IPS-18a (cell line): ENCODE results near the gene RNASE8.
"Not testable (repeated sequence)": the region's sequence is repeated elsewhere in the genome, so short reads cannot be mapped to it uniquely, and the experiment has no call there.

Experiments used
- H3K27ac ChIP-seq: one replicate; pipeline ENCODE4 v1.5.1; 2013; ENCODE audit warnings: low read length
- H3K27me3 ChIP-seq: one replicate; pipeline ENCODE4 v1.6.1; 2013; ENCODE audit warnings: mild to moderate bottlenecking, low read length; ENCODE audit not compliant: control insufficient read depth, insufficient read depth
- H3K36me3 ChIP-seq: one replicate; pipeline ENCODE4 v1.6.1; 2013; ENCODE audit warnings: low read depth, low read length; ENCODE audit not compliant: control insufficient read depth
- H3K4me1 ChIP-seq: one replicate; pipeline ENCODE4 v1.6.1; 2013; ENCODE audit warnings: low read depth, low read length; ENCODE audit not compliant: control insufficient read depth
- H3K4me3 ChIP-seq: one replicate; pipeline ENCODE4 v1.5.1; 2013; ENCODE audit warnings: low read length
- H3K9ac ChIP-seq: one replicate; pipeline ENCODE4 v1.6.1; 2013; ENCODE audit warnings: mild to moderate bottlenecking, low read length, moderate library complexity
- H3K9me3 ChIP-seq: one replicate; pipeline ENCODE4 v1.6.1; 2013; ENCODE audit warnings: low read depth, low read length; ENCODE audit not compliant: control insufficient read depth

The RNASE8 gene

DNA sequence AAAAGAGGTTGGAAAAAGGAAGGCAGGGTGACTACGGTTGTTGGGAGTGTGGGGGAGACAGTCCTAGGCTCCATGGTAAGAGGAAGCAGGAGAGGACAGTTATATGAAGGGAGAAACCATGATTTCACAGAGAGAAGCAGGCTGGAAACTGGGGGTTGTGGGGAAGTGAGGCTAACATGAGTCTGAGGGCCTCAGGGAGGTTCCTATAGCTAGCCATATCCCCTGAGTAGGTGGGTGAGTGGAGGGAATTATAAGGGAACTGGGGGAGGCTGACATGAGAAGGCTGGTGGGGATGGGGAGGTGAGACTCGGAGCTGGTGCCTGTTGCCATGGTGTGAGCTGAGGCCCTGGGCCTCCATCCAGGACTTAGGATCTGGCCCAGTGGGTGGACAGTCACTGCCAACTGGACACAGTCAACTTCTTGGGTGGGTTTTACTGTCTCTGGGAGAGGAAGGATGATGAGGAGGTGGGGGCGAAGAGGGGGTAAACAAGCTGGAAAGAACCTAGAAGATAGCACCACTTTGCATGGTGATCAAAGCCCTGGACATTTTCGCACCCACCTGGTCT, 24.4 kb upstream of the RNASE8 start:
- Histone ChIP-seq H3K4me3 (no peak overlapping the region), H3K4me1 (no peaks in the 10 kb centered on the region), H3K27me3 (no peaks in the 10 kb centered on the region), H3K27ac (no peak overlapping the region), H3K36me3 (no peaks in the 10 kb centered on the region), H3K9me3 (no peaks in the 10 kb centered on the region), H3K9ac (no peak overlapping the region)

GRCh38 chr14:21034707-21035106, 22.9 kb upstream of the RNASE8 start, which contains the start of gene RNASE13:
Gene RNASE13, minus strand, starts transcription at chr14:21034807. Its CDS starts 519 bp downstream, at chr14:21034288.
- no peaks in the 10 kb centered on the region for H3K27me3 ChIP-seq
- H3K4me1 ChIP-seq, result peaks cover 12% of the 10 kb centered on the region
- no peak within 1 kb of the TSS for H3K27ac ChIP-seq
- H3K4me3 ChIP-seq, result no peak within 1 kb of the TSS
- no peaks in the 10 kb centered on the region for H3K9me3 ChIP-seq
- no peaks in the 10 kb centered on the region for H3K36me3 ChIP-seq
- H3K9ac ChIP-seq, result no peak within 1 kb of the TSS

GRCh38 chr14:21036751-21037150, 20.9 kb upstream of the RNASE8 start:
- no peaks in the 10 kb centered on the region for H3K36me3 ChIP-seq
- H3K4me1 ChIP-seq, result peaks cover 15% of the 10 kb centered on the region
- H3K9me3 ChIP-seq, result no peaks in the 10 kb centered on the region
- H3K9ac ChIP-seq, result no peak overlapping the region
- H3K4me3 ChIP-seq, result no peak overlapping the region
- no peaks in the 10 kb centered on the region for H3K27me3 ChIP-seq
- no peak overlapping the region for H3K27ac ChIP-seq

GRCh38 chr14:21037156-21037555, 20.5 kb upstream of the RNASE8 start:
- no peak overlapping the region for H3K4me3 ChIP-seq
- no peaks in the 10 kb centered on the region for H3K36me3 ChIP-seq
- no peak overlapping the region for H3K9ac ChIP-seq
- H3K4me1 ChIP-seq, result peaks cover 15% of the 10 kb centered on the region
- H3K27ac ChIP-seq, result no peak overlapping the region
- no peaks in the 10 kb centered on the region for H3K9me3 ChIP-seq
- no peaks in the 10 kb centered on the region for H3K27me3 ChIP-seq

DNA sequence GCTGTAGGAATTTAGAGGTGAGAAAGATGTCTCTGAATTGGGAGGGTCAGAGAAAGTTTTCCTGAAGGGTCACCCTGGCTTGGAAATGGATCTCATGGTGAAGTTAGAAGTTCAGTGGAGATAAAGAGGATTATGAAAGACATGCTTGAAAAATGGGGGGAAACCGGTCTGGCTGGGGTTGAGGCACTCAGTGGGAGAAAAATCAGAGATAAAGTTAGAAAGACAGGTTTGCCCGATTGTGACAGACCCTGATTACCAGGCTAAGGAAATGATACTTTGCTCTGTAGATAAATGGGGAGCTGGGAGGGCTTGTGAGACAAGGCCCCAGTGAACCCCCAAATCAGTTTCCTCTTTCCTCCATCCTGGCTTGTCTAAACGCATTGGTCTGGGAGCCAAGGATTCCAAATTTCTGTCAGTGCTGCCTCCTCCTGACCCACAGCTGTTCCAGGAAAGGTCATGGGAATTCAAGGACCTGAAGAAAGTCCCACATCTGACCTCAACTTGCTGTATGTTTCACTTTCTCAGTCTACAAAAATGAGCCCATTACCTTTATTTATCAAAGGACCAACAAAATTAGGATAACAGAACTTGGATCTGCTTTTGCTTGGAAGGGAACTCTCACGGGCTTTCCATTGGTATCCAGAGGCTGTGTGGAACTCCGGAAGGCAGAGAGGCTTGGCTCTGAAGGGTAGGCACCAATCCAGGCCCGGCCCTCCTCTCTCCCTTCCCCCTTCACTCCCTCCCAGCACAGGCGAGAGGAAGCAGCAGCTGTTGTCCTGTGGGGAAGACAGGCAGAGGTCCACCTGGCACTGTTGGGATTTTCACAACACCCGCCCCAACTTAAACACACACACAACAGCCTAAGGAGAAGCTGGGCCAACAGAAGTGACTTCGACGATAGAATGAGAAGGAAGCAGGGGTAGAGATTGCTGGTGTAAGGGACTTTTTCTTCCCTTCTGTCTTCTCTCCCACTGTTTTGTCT, 18.9 kb upstream of the RNASE8 start:
- Histone ChIP-seq H3K27ac (no peak overlapping the region), H3K27me3 (no peaks in the 10 kb centered on the region), H3K4me3 (no peak overlapping the region), H3K4me1 (peaks cover 15% of the 10 kb centered on the region), H3K9me3 (no peaks in the 10 kb centered on the region), H3K36me3 (no peaks in the 10 kb centered on the region), H3K9ac (no peak overlapping the region)

- H3K27me3 ChIP-seq, result no peaks in the 10 kb centered on the region
- H3K9ac ChIP-seq, result no peak overlapping the region
- H3K36me3 ChIP-seq, result no peaks in the 10 kb centered on the region
- no peak overlapping the region for H3K27ac ChIP-seq
- H3K9me3 ChIP-seq, result no peaks in the 10 kb centered on the region
- H3K4me3 ChIP-seq, result no peak overlapping the region
- peaks cover 15% of the 10 kb centered on the region for H3K4me1 ChIP-seq
Observed at GRCh38 chr14:21039585-21040369, 17.8 kb upstream of the RNASE8 start.

GRCh38 chr14:21040370-21040925, 17.2 kb upstream of the RNASE8 start:
- Histone ChIP-seq H3K9ac (no peak overlapping the region), H3K4me1 (peaks cover 15% of the 10 kb centered on the region), H3K4me3 (no peak overlapping the region), H3K27ac (no peak overlapping the region), H3K9me3 (no peaks in the 10 kb centered on the region), H3K27me3 (no peaks in the 10 kb centered on the region), H3K36me3 (no peaks in the 10 kb centered on the region)

DNA sequence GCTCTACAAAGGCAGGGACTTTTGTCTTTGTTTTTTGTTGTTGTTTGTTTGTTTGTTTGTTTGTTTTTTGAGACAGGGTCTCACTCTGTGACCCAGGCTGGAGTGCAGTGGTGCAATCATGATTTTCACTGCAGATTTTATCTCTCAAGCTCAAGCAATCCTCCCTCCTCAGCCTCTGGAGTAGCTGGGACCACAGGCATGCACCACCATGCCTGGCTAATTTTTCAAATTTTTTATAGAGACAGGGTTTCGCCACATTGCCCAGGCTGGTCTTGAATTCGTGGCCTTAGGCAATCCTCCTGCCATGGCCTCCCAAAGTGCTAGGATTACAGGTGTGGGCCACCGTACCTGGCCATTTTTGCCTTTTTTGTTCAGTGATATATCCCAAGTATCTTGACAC, 16.7 kb upstream of the RNASE8 start:
- peaks cover 15% of the 10 kb centered on the region for H3K4me1 ChIP-seq
- not testable (repeated sequence) for H3K27ac ChIP-seq, H3K36me3 ChIP-seq, H3K9me3 ChIP-seq, H3K9ac ChIP-seq, H3K27me3 ChIP-seq, H3K4me3 ChIP-seq

DNA sequence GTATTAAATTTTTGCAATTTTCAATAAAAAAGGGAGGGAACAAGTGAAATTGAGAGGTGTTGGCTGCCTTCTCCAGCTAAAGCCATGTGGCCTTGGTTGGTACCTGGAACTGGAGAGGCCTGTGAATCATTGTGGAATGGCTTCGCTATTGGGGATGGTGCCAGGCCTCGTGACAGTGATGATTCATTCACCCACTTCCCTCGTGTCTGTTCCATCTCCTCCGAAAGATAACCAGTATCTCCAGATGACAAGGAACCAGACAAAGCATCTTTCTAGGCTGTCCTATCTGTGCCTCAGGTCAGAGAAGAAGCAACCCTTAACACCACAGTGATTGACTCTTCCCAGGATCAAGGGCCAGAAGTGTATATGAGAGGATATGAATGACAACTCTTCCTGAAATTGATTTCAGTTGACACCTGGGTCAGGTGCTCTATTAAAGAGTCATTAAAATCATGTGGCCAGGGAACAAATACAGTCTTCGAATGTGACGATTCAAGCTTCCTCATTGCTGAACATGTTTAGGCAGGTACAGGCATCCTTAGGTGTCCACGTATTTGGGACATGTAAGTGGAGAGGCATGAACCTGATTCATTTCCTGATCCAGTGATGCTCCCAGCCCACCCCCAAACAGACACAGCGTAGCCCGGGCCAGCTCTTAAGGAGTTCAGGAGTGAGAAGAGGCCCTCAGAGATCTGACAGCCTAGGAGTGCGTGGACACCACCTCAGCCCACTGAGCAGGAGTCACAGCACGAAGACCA, 15.8 kb upstream of the RNASE8 start, which contains the start of gene RNASE7:
TSS of gene RNASE7 (plus strand) at position 687 of the 758 bp plus-strand sequence. CDS start 631 bp downstream, outside the sequence.
- H3K4me1 ChIP-seq, result peaks cover 15% of the 10 kb centered on the region
- no peaks in the 10 kb centered on the region for H3K27me3 ChIP-seq
- H3K36me3 ChIP-seq, result no peaks in the 10 kb centered on the region
- H3K4me3 ChIP-seq, result no peak within 1 kb of the TSS
- no peaks in the 10 kb centered on the region for H3K9me3 ChIP-seq
- H3K27ac ChIP-seq, result no peak within 1 kb of the TSS
- no peak within 1 kb of the TSS for H3K9ac ChIP-seq

- no peaks in the 10 kb centered on the region for H3K9me3 ChIP-seq
- no peak overlapping the region for H3K9ac ChIP-seq
- H3K36me3 ChIP-seq, result no peaks in the 10 kb centered on the region
- no peaks in the 10 kb centered on the region for H3K27me3 ChIP-seq
- no peak overlapping the region for H3K27ac ChIP-seq
- H3K4me1 ChIP-seq, result peaks cover 15% of the 10 kb centered on the region
- H3K4me3 ChIP-seq, result no peak overlapping the region
Observed at GRCh38 chr14:21042918-21043317, 14.7 kb upstream of the RNASE8 start.
